Progenitor cell of endocrine pancreas (in vitro differentiated cells): ENCODE results near the gene CACNA1E. TPM values are rescaled to one million over a fixed set of nuclear protein-coding genes. Genes with fewer than 3 reads are reported as not detected.

Source experiments
- DNase-seq: peaks from one replicate; pipeline ENCODE4 v3.0.0; 2021; ENCODE audit warnings: low spot score; ENCODE audit not compliant: unreplicated experiment
- H3K27ac Mint-ChIP-seq: 2 replicates; pipeline ENCODE4 v1.8.0; 2021; ENCODE audit warnings: mild to moderate bottlenecking, moderate library complexity, mixed read lengths
- H3K27me3 Mint-ChIP-seq: 2 replicates; pipeline ENCODE4 v1.8.0; 2021; ENCODE audit warnings: mixed read lengths
- H3K36me3 Mint-ChIP-seq: 2 replicates; pipeline ENCODE4 v1.8.0; 2022; ENCODE audit warnings: mixed read lengths; ENCODE audit not compliant: insufficient read depth
- H3K4me1 Mint-ChIP-seq: 2 replicates; pipeline ENCODE4 v1.8.0; 2021; ENCODE audit warnings: low read depth, mixed read lengths
- H3K4me3 Mint-ChIP-seq: 2 replicates; pipeline ENCODE4 v1.8.0; 2021; ENCODE audit warnings: low read depth, mild to moderate bottlenecking, moderate library complexity, mixed read lengths
- H3K9me3 Mint-ChIP-seq: 2 replicates; pipeline ENCODE4 v1.8.0; 2021; ENCODE audit warnings: low read depth, mixed read lengths
- CTCF ChIP-seq: fragments of 200-600 bp; sonication (generic); IDR thresholded peaks from one replicate; pipeline ENCODE4 v1.5.0; 2021; ENCODE audit warnings: antibody characterized with exemption, mild to moderate bottlenecking; ENCODE audit not compliant: unreplicated experiment
- total RNA-seq: library from RNA; stranded (reverse); gene quantifications from 2 replicates; pipeline ENCODE4 v1.2.1, GENCODE V29; 2021

CACNA1E gene
- total RNA-seq, 1 donor from 2014 or later = 0.55 TPM

GRCh38 chr1:181658581-181658980 lies 175.3 kb downstream of the CACNA1E start:
- H3K9me3 Mint-ChIP-seq = peaks cover 3% of the 10 kb centered on the region
- TF ChIP-seq CTCF = no peak
- H3K36me3 Mint-ChIP-seq = no peaks in the 10 kb centered on the region
- H3K4me1 Mint-ChIP-seq = no peaks in the 10 kb centered on the region
- no peak overlapping the region for H3K27ac Mint-ChIP-seq
- H3K4me3 Mint-ChIP-seq = no peak overlapping the region
- no peak for DNase-seq
- peaks cover 4% of the 10 kb centered on the region for H3K27me3 Mint-ChIP-seq

DNA sequence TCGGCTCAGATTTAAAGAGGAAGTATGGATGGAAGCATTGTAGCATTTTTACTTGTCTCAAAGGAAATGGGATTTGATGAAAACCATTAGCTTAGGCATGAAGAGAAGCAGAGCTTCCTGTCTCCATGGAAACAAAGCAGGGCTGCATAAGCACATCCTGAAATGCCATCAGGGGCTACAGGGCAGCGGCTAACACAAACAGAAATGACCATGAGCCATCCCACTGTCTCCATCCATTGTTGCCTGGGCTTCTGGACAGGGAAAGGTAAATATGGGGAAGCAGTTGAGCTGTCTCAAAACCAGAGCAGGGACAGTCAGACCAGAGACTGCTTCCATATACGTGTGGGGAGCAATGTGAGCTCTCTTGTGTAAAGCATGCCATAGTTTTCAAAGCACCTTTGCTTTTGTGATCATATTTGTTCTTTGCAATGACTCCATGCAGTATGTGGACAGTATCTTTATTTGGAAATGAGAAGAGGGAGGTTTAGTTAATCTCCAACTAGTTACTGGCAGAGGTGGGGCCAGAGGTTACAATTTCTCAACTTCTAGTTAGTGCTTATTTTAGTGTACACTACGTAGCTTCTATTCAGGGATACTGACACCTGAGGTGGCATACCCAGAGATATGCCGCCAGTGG lies 176.1 kb downstream of the CACNA1E start:
- no peak for TF ChIP-seq CTCF
- DNase-seq = no peak
- H3K4me1 Mint-ChIP-seq = no peaks in the 10 kb centered on the region
- H3K27me3 Mint-ChIP-seq = peaks cover 4% of the 10 kb centered on the region
- no peak overlapping the region for H3K27ac Mint-ChIP-seq
- no peak overlapping the region for H3K4me3 Mint-ChIP-seq
- H3K36me3 Mint-ChIP-seq = no peaks in the 10 kb centered on the region
- no peaks in the 10 kb centered on the region for H3K9me3 Mint-ChIP-seq

- H3K4me3 Mint-ChIP-seq = no peak overlapping the region
- H3K4me1 Mint-ChIP-seq = no peaks in the 10 kb centered on the region
- DNase-seq = no peak
- H3K9me3 Mint-ChIP-seq = no peaks in the 10 kb centered on the region
- no peak for TF ChIP-seq CTCF
- no peaks in the 10 kb centered on the region for H3K36me3 Mint-ChIP-seq
- H3K27me3 Mint-ChIP-seq = peaks cover 4% of the 10 kb centered on the region
- H3K27ac Mint-ChIP-seq = no peak overlapping the region
These were observed 177.3 kb downstream of the CACNA1E start for GRCh38 chr1:181660621-181661020.

DNA sequence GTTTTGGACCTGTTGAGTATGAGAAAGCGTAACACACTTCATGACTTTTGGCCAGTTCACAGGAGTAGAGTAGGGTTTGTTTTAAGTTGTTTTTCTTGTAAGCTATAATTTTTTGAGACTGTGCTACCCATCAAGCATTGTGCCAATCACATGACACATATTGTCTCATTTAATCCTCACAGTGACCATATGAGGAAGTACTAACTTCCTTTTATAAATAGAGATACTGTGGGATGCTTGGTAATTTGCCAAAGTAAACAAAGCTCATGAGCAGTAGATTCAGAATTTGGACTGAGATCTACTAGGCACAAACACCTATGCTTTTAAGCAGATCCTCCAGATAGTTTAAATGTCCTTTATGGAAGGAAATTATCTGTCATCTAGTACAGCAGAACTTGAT lies 178.3 kb downstream of the CACNA1E start:
- peaks cover 4% of the 10 kb centered on the region for H3K27me3 Mint-ChIP-seq
- H3K4me3 Mint-ChIP-seq = no peak overlapping the region
- no peak for TF ChIP-seq CTCF
- H3K9me3 Mint-ChIP-seq = no peaks in the 10 kb centered on the region
- H3K36me3 Mint-ChIP-seq = no peaks in the 10 kb centered on the region
- DNase-seq = no peak
- H3K4me1 Mint-ChIP-seq = no peaks in the 10 kb centered on the region
- H3K27ac Mint-ChIP-seq = no peak overlapping the region

DNA sequence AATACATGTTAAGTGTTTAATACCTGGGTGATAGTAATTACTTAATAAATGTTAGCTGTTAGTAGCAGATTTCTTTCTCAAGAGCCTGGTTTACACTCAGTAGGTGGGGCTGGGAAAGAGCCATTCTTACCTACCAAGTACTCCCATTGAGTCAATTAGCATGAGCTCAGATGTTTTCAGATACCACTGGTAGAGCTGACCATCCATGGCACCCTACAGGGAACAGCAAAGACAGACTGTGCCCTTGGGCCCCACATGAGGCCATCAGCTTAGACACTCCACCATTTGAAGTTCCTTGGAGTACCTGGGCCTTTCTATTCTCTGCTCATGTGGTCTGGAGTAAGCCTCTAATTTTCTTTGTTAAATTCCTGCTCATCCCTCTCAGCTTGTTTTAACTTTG lies 179.3 kb downstream of the CACNA1E start:
- TF ChIP-seq CTCF = no peak
- H3K9me3 Mint-ChIP-seq = no peaks in the 10 kb centered on the region
- DNase-seq = no peak
- H3K27ac Mint-ChIP-seq = no peak overlapping the region
- peaks cover 4% of the 10 kb centered on the region for H3K27me3 Mint-ChIP-seq
- no peaks in the 10 kb centered on the region for H3K36me3 Mint-ChIP-seq
- no peak overlapping the region for H3K4me3 Mint-ChIP-seq
- no peaks in the 10 kb centered on the region for H3K4me1 Mint-ChIP-seq
